IMR-90 (cell line): ENCODE results near the gene AHCYL2. TPM values are rescaled to one million over a fixed set of nuclear protein-coding genes. Genes with fewer than 3 reads are reported as not detected.

Experiments used
- ATAC-seq: fragments of 200-7000 bp; cut with Tn5 transposase; 2 replicates; pipeline ENCODE4 v1.9.1; 2020; ENCODE audit warnings: low read depth, mild to moderate bottlenecking, moderate library complexity
- BruUV-seq: library from RNA; stranded (reverse); fragments of 400-500 nt; replicated peaks from 2 replicates; lab custom pipeline; 2021; lab: Mats Ljungman, UMichigan
- CTCF ChIA-PET: fragments of 300-600 bp; formaldehyde crosslinking; extraction: SDS; loops from one replicate; lab custom pipeline; 2021; ENCODE audit warnings: antibody characterized with exemption; lab: Yijun Ruan, JAX
- POLR2A ChIA-PET: fragments of 300-600 bp; sonication (Branson Sonifier 250); formaldehyde crosslinking; loops from one replicate; lab custom pipeline; 2022; ENCODE audit warnings: antibody characterized with exemption; ENCODE audit not compliant: unreplicated experiment; lab: Charles Lee
- DNase-seq: peaks from one replicate; pipeline ENCODE4 v3.0.0; 2013
- H2AFZ ChIP-seq: replicated peaks from 2 replicates; pipeline ENCODE3; 2013; ENCODE audit warnings: low read length, mild to moderate bottlenecking; ENCODE audit not compliant: poor library complexity
- H2AK5ac ChIP-seq: 2 replicates; pipeline ENCODE4 v1.6.1; 2013; ENCODE audit warnings: low read depth, low read length, inconsistent platforms
- H2AK9ac ChIP-seq: replicated peaks from 2 replicates; pipeline ENCODE3; 2013; ENCODE audit warnings: mild to moderate bottlenecking, low read depth, low read length, moderate library complexity; ENCODE audit not compliant: poor library complexity
- H2BK120ac ChIP-seq: 2 replicates; pipeline ENCODE4 v1.6.1; 2013; ENCODE audit warnings: low read depth, low read length, inconsistent platforms
- H2BK15ac ChIP-seq: 3 replicates; pipeline ENCODE4 v1.6.1; 2013; ENCODE audit warnings: low read depth, low read length, inconsistent platforms
- H2BK20ac ChIP-seq: 2 replicates; pipeline ENCODE4 v1.6.1; 2013; ENCODE audit warnings: low read depth, mild to moderate bottlenecking, inconsistent platforms, low read length, moderate library complexity
- H2BK5ac ChIP-seq: 2 replicates; pipeline ENCODE4 v1.6.1; 2013; ENCODE audit warnings: mild to moderate bottlenecking, low read depth, low read length, inconsistent platforms; ENCODE audit not compliant: poor library complexity, severe bottlenecking
- H3K14ac ChIP-seq: replicated peaks from 2 replicates; pipeline ENCODE4 v1.6.1; 2013; ENCODE audit warnings: low read depth, low read length, inconsistent platforms
- H3K18ac ChIP-seq: 2 replicates; pipeline ENCODE4 v1.6.1; 2013; ENCODE audit warnings: low read depth, low read length, control low read depth
- H3K23ac ChIP-seq: 2 replicates; pipeline ENCODE4 v1.6.1; 2013; ENCODE audit warnings: low read depth, low read length, inconsistent platforms
- H3K27ac ChIP-seq: 2 replicates; pipeline ENCODE4 v1.5.1; 2013; ENCODE audit warnings: mild to moderate bottlenecking, control low read depth, low read length; ENCODE audit not compliant: insufficient read depth
- H3K27me3 ChIP-seq: 2 replicates; pipeline ENCODE4 v1.6.1; 2013; ENCODE audit warnings: low read length; ENCODE audit not compliant: control insufficient read depth, insufficient read depth
- H3K36me3 ChIP-seq: 2 replicates; pipeline ENCODE4 v1.6.1; 2013; ENCODE audit warnings: low read length, mixed read lengths; ENCODE audit not compliant: control insufficient read depth, insufficient read depth
- H3K4ac ChIP-seq: 2 replicates; pipeline ENCODE4 v1.6.1; 2013; ENCODE audit warnings: low read depth, low read length, inconsistent platforms
- H3K4me1 ChIP-seq: 2 replicates; pipeline ENCODE4 v1.6.1; 2013; ENCODE audit warnings: low read length, mixed read lengths; ENCODE audit not compliant: control insufficient read depth, insufficient read depth
- H3K4me2 ChIP-seq: 2 replicates; pipeline ENCODE4 v1.6.1; 2013; ENCODE audit warnings: low read depth, mild to moderate bottlenecking, control low read depth, low read length, moderate library complexity
- H3K4me3 ChIP-seq: 2 replicates; pipeline ENCODE4 v1.5.1; 2013; ENCODE audit warnings: low read depth, mild to moderate bottlenecking, control low read depth, low read length, moderate library complexity; ENCODE audit not compliant: insufficient read depth
- H3K56ac ChIP-seq: 2 replicates; pipeline ENCODE4 v1.6.1; 2013; ENCODE audit warnings: low read length, inconsistent platforms; ENCODE audit not compliant: insufficient read depth; ENCODE audit errors: extremely low read depth
- H3K79me1 ChIP-seq, 2 experiments: 2 replicates each; pipeline ENCODE4 v1.6.1; 2013; ENCODE audit warnings: low read length in 2 of 2, inconsistent platforms in 1 of 2, low read depth in 1 of 2
- H3K9ac ChIP-seq: 2 replicates; pipeline ENCODE4 v1.6.1; 2013; ENCODE audit warnings: low read depth, low read length, control low read depth
- H3K9me1 ChIP-seq: 2 replicates; pipeline ENCODE4 v1.6.1; 2013; ENCODE audit warnings: low read length, inconsistent platforms; ENCODE audit not compliant: insufficient read depth
- H3K9me3 ChIP-seq: 2 replicates; pipeline ENCODE4 v1.6.1; 2013; ENCODE audit warnings: low read length; ENCODE audit not compliant: control insufficient read depth, insufficient read depth
- H4K20me1 ChIP-seq: 2 replicates; pipeline ENCODE4 v1.6.1; 2013; ENCODE audit warnings: low read length, inconsistent platforms; ENCODE audit not compliant: insufficient read depth
- H4K5ac ChIP-seq: 2 replicates; pipeline ENCODE4 v1.6.1; 2013; ENCODE audit warnings: mild to moderate bottlenecking, low read depth, low read length, control low read depth
- H4K8ac ChIP-seq, 2 experiments: 2 replicates each; pipeline ENCODE4 v1.6.1; 2013; ENCODE audit warnings: low read depth in 2 of 2, low read length in 2 of 2, control low read depth in 1 of 2, inconsistent platforms in 1 of 2
- H4K91ac ChIP-seq: 2 replicates; pipeline ENCODE4 v1.6.1; 2013; ENCODE audit warnings: low read depth, low read length, inconsistent platforms; ENCODE audit not compliant: insufficient read depth
- BHLHE40 ChIP-seq: fragments of 150-350 bp; IDR thresholded peaks from 2 replicates; pipeline ENCODE4 v1.6.1; 2016; ENCODE audit warnings: mild to moderate bottlenecking, low read depth, low read length
- CEBPB ChIP-seq: IDR thresholded peaks from 2 replicates; pipeline ENCODE4 v1.6.1; 2012; ENCODE audit warnings: low read depth, low read length, improper control_type of control experiment
- CTCF ChIP-seq: conservative IDR thresholded peaks from 2 replicates; pipeline ENCODE4 v1.5.1; 2012; ENCODE audit warnings: mild to moderate bottlenecking, low read depth, low read length, improper control_type of control experiment
- ELK1 ChIP-seq: fragments of 150-350 bp; IDR thresholded peaks from 2 replicates; pipeline ENCODE4 v1.6.1; 2016; ENCODE audit warnings: low read depth, mild to moderate bottlenecking, low read length, moderate library complexity, borderline replicate concordance
- FOS ChIP-seq: fragments of 150-350 bp; IDR thresholded peaks from 2 replicates; pipeline ENCODE4 v1.6.1; 2016; ENCODE audit warnings: low read depth, low read length
- MAFK ChIP-seq: IDR thresholded peaks from 2 replicates; pipeline ENCODE4 v1.6.1; 2012; ENCODE audit warnings: low read depth, low read length, improper control_type of control experiment
- MXI1 ChIP-seq: IDR thresholded peaks from 2 replicates; pipeline ENCODE4 v1.6.1; 2012; ENCODE audit warnings: low read depth, mild to moderate bottlenecking, low read length, moderate library complexity, borderline replicate concordance
- RAD21 ChIP-seq: IDR thresholded peaks from 2 replicates; pipeline ENCODE4 v1.6.1; 2012; ENCODE audit warnings: low read length, improper control_type of control experiment
- RCOR1 ChIP-seq: IDR thresholded peaks from 2 replicates; pipeline ENCODE4 v1.6.1; 2012; ENCODE audit warnings: mild to moderate bottlenecking, low read length, improper control_type of control experiment; ENCODE audit not compliant: insufficient replicate concordance
- RFX5 ChIP-seq: IDR thresholded peaks from 2 replicates; pipeline ENCODE4 v1.8.0; 2012; ENCODE audit warnings: low read depth, mild to moderate bottlenecking, low read length, moderate library complexity
- WGBS, 2 experiments: methylation state at CpG; one replicate each; pipeline versions ENCODE4 v1.1.5 to v1.1.7; 2013; ENCODE audit warnings: missing lambda C conversion rate in 2 of 2; ENCODE audit not compliant: insufficient read length in 1 of 2; ENCODE audit errors: extremely low coverage in 2 of 2; 5-methylcytosine and 5-hydroxymethylcytosine counted together
- dilution Hi-C: fragments of 300-500 bp; cut with HindIII; formaldehyde crosslinking; loops from one replicate; pipeline ENCODE4 v1.14.3; 2018; ENCODE audit warnings: low sequenced_read_pairs; ENCODE audit not compliant: unreplicated experiment
- in situ Hi-C: fragments of 300-500 bp; cut with MboI; formaldehyde crosslinking; loops from 3 replicates; pipeline ENCODE4 v1.14.3; 2019; ENCODE audit warnings: low sequenced_read_pairs, inconsistent platforms, mixed read lengths
- intact Hi-C: fragments of 100-400 bp; cut with micrococcal nuclease; formaldehyde crosslinking; loops from 2 replicates; pipeline ENCODE4 v1.10.0; 2022
- polyA plus RNA-seq, 3 experiments: library from polyadenylated mRNA; depleted of rRNA; stranded (reverse); fragments of >200 nt; gene quantifications; 2 replicates each; pipeline ENCODE4 v1.2.3, GENCODE V29; 2012; ENCODE audit warnings: low replicate concordance in 1 of 3
- total RNA-seq: library from RNA; depleted of rRNA; stranded (reverse); fragments of >200 nt; gene quantifications from 2 replicates; pipeline ENCODE4 v1.2.3, GENCODE V29; 2012

Gene AHCYL2
- total and polyA plus RNA-seq, 2 of the 4 experiments (the other 2 are of a cell fraction): 5.7 to 7.6 TPM

- Histone ChIP-seq H3K14ac (no peak overlapping the region), H2AK5ac (no peak overlapping the region), H3K4me2 (no peak overlapping the region), H2BK120ac (no peak overlapping the region), H3K23ac (no peak overlapping the region), H3K4me1 (no peaks in the 10 kb centered on the region), H4K8ac (no peak overlapping the region), H3K27ac (no peak overlapping the region), H4K20me1 (no peaks in the 10 kb centered on the region), H3K9me1 (no peaks in the 10 kb centered on the region), H3K4ac (no peak overlapping the region), H2BK15ac (no peak overlapping the region), H3K27me3 (no peaks in the 10 kb centered on the region), H3K79me1 (no peaks in the 10 kb centered on the region), H2AK9ac (no peak overlapping the region), H2BK5ac (no peak overlapping the region), H4K91ac (no peak overlapping the region), H3K18ac (no peak overlapping the region), H3K9ac (no peak overlapping the region), H3K4me3 (no peak overlapping the region), H3K9me3 (no peaks in the 10 kb centered on the region), H4K5ac (no peak overlapping the region), H3K56ac (no peak overlapping the region), H3K36me3 (peaks cover 56% of the 10 kb centered on the region), H2BK20ac (no peak overlapping the region), H2AFZ (no peak overlapping the region)
- BruUV-seq: no TSS peak
- TF ChIP-seq RCOR1: no peak
- no peak for TF ChIP-seq MXI1
- TF ChIP-seq CEBPB: no peak
- TF ChIP-seq BHLHE40: no peak
- TF ChIP-seq CTCF: no peak
- no peak for TF ChIP-seq RAD21
- TF ChIP-seq ELK1: no peak
- no peak for TF ChIP-seq RFX5
- TF ChIP-seq MAFK: no peak
- TF ChIP-seq FOS: no peak
- 80% methylated on average over 7 of the region's 9 CpGs; no CpG with 5 or more reads in 1 of the 2 experiments for WGBS, 2 experiments
- ATAC-seq (no peak), DNase-seq (no peak)
- dilution Hi-C loops: no loop called here
- POLR2A ChIA-PET: interaction anchor here (0.6 kb wide), 1 partner anchor 115 kb away, joined by 8 read pairs; no protein-coding TSS in a partner anchor
- CTCF ChIA-PET: interaction anchor here (1.2 kb wide), 1 partner anchor 9 kb away, joined by 3 read pairs; no protein-coding TSS in a partner anchor
- intact Hi-C loops: no loop called here
- in situ Hi-C loops: loop anchor here (5.0 kb wide), 1 partner anchor 41 kb away; no protein-coding TSS in a partner anchor
These were observed 16.2 kb upstream of the AHCYL2 start for GRCh38 chr7:129208667-129209066.
